Measurements from ENCODE around the gene RAB27B. TPM values are rescaled to one million over a fixed set of nuclear protein-coding genes. Genes with fewer than 3 reads are reported as not detected.

Gene RAB27B
- total and polyA plus RNA-seq, 4 donors: under 0.01 to 1.3 (median 0.76) TPM

DNA sequence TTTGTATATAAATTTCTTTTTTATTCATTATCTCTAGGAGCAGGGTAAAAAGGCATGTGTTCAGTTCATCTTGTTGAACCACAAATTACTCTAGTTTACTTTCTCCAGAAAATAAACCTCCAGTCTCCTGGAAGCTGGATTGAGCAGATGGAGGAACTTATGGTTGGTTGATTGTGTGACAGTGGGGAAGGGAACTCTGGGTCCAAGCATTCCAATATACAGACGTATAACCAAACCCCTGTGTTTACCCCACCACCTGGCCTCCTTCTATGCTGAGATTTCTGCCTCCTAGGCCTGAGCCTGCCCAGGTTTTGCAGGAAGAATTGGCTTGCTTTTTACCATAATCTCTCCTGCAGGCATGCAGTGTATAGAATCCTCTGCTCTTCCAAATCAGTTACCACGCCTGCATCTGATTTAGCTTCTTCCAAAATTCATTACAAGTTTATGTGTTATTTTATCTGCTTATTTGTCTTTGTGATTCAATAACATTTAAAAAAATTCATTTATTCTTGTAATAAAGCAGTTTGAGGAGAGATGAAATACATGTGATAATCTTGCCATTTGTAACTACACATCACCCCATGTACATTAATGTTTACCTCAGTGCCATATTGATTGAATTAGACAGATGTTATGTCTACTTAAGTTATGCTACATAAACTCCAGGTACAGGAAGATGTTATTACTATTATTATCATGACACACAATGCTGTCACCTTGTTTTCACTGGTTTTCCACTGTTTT lies 2.5 kb upstream of the RAB27B start:
- intact Hi-C loops (cut with DNase I): no loop called here
- H3K27me3 ChIP-seq (ENCODE audit: control insufficient read depth in 1 of 2, insufficient read depth in 2 of 2, low read length in 1 of 2): no peaks in the 10 kb centered on the region
- H3K36me3 ChIP-seq (ENCODE audit: control insufficient read depth in 1 of 2, insufficient read depth in 2 of 2, low read length in 1 of 2): no peaks in the 10 kb centered on the region
- no peaks in the 10 kb centered on the region for H3K4me1 ChIP-seq (ENCODE audit: control insufficient read depth in 1 of 2, insufficient read depth in 2 of 2, low read length in 2 of 2)
- no peaks in the 10 kb centered on the region for H3K9me3 ChIP-seq (ENCODE audit: control insufficient read depth, low read length)
- no peak overlapping the region for H3K4me3 ChIP-seq (ENCODE audit: low read length in 2 of 2)
- WGBS, 2 donors: 82 to 85% methylated on average over 2 of the region's 2 CpGs
- no peak overlapping the region for H3K27ac ChIP-seq (ENCODE audit: low read depth in 1 of 2, low read length in 2 of 2)
- no peak for ATAC-seq (ENCODE audit: low FRiP score)
- no peak for DNase-seq

DNA sequence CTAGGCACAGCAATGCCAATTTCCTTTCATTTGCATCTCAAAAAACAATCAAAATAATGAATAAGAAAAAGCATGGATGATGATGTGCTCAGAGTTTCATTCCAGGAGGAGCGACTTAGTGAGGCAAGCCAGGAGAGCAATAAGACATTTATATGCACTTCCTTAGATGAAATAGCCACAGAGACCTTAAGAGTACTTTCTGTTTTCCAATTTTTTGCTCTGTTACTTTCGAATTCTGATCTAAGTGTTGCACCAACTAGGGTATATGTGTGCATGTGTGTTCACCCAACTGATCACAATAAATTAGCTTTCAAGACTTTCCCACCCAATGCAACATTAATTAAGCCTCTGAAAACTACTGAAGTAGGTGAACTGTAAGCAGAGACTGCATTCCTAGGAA lies 709 bp downstream of the RAB27B start:
- H3K36me3 ChIP-seq (ENCODE audit: control insufficient read depth in 1 of 2, insufficient read depth in 2 of 2, low read length in 1 of 2): no peaks in the 10 kb centered on the region
- 37 to 43% methylated on average over 2 of the region's 2 CpGs for WGBS, 2 donors
- no peaks in the 10 kb centered on the region for H3K4me1 ChIP-seq (ENCODE audit: control insufficient read depth in 1 of 2, insufficient read depth in 2 of 2, low read length in 2 of 2)
- intact Hi-C loops (cut with DNase I): no loop called here
- DNase-seq (no peak), ATAC-seq (ENCODE audit: low FRiP score) (no peak)
- H3K9me3 ChIP-seq (ENCODE audit: control insufficient read depth, low read length): no peaks in the 10 kb centered on the region
- H3K4me3 ChIP-seq (ENCODE audit: low read length in 2 of 2): no peak overlapping the region
- peaks cover 0 to 2% of the 10 kb centered on the region in 2 donors for H3K27me3 ChIP-seq (ENCODE audit: control insufficient read depth in 1 of 2, insufficient read depth in 2 of 2, low read length in 1 of 2)
- H3K27ac ChIP-seq (ENCODE audit: low read depth in 1 of 2, low read length in 2 of 2): no peak overlapping the region

DNA sequence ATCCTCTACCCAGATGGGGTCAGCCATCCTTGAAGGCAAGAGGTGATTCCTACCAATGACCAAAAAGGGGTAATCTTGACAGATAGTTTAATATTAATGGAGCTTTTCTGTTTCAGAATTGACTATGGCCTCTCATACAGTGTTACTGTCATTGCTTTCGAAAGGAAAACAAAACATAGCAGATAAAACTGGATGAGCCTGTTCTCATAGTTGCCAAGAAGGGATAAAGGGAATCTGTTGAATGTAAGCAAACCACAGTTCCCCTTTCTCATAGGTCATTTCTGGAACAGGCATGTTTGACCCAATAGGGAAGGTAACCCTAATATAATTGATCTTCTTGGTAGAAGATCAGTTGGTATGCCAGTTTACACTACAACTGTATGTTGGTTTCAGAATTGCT lies 1.6 kb downstream of the RAB27B start:
- Histone ChIP-seq H3K36me3 (ENCODE audit: control insufficient read depth in 1 of 2, insufficient read depth in 2 of 2, low read length in 1 of 2) (no peaks in the 10 kb centered on the region), H3K9me3 (ENCODE audit: control insufficient read depth, low read length) (no peaks in the 10 kb centered on the region), H3K4me3 (ENCODE audit: low read length in 2 of 2) (no peak overlapping the region), H3K27ac (ENCODE audit: low read depth in 1 of 2, low read length in 2 of 2) (no peak overlapping the region), H3K27me3 (ENCODE audit: control insufficient read depth in 1 of 2, insufficient read depth in 2 of 2, low read length in 1 of 2) (peaks cover 0 to 2% of the 10 kb centered on the region in 2 donors), H3K4me1 (ENCODE audit: control insufficient read depth in 1 of 2, insufficient read depth in 2 of 2, low read length in 2 of 2) (no peaks in the 10 kb centered on the region)
- 96 to 97% methylated on average over 1 of the region's 1 CpG for WGBS, 2 donors
- no peak for ATAC-seq (ENCODE audit: low FRiP score)
- intact Hi-C loops (cut with DNase I): no loop called here
- DNase-seq: no peak

DNA sequence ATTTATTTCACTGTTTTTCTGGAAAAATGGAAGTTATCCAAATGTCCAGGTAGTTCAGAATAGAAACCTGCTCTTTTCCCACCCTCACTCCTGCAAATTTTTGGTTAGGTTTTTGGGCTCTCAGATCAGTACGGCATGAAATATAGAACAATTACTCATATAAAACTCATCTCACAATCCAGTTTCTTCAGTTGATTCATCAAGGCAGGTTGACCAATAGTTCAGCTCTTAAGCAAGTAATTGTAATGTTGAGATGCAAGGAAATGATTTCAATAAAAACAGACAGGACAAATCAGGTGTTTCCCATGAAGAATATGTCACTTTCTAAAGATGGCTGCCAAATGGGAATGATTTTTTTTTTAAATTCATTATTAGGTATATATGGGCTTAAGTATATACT lies 2.0 kb downstream of the RAB27B start:
- H3K27ac ChIP-seq (ENCODE audit: low read depth in 1 of 2, low read length in 2 of 2): no peak overlapping the region
- peaks cover 0 to 2% of the 10 kb centered on the region in 2 donors for H3K27me3 ChIP-seq (ENCODE audit: control insufficient read depth in 1 of 2, insufficient read depth in 2 of 2, low read length in 1 of 2)
- ATAC-seq (ENCODE audit: low FRiP score) (no peak), DNase-seq (no peak)
- H3K9me3 ChIP-seq (ENCODE audit: control insufficient read depth, low read length): no peaks in the 10 kb centered on the region
- intact Hi-C loops (cut with DNase I): no loop called here
- WGBS, 2 donors: 96% methylated on average over 1 of the region's 1 CpG
- H3K4me1 ChIP-seq (ENCODE audit: control insufficient read depth in 1 of 2, insufficient read depth in 2 of 2, low read length in 2 of 2): no peaks in the 10 kb centered on the region
- H3K4me3 ChIP-seq (ENCODE audit: low read length in 2 of 2): no peak overlapping the region
- no peaks in the 10 kb centered on the region for H3K36me3 ChIP-seq (ENCODE audit: control insufficient read depth in 1 of 2, insufficient read depth in 2 of 2, low read length in 1 of 2)

DNA sequence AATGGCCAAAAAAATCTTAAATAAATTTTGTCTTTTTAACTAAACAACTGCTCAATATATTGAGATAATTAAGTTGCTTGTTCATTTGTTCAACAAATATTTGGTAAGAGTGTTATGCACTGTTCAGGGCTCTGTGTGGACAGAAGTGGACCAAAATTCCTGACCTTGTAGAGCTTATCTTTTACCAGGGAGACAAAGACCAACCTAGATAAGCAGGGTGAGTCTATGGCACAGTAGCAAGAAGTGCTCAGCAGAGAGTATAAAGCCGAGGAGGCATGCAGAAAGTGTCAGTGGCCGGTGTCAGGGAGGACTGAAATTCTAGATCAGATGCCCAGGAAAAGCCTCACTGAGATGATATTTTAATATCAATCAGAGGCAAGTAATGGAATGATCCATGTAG lies 2.6 kb downstream of the RAB27B start:
- WGBS, 2 donors: 87 to 92% methylated on average over 2 of the region's 2 CpGs
- Histone ChIP-seq H3K9me3 (ENCODE audit: control insufficient read depth, low read length) (no peaks in the 10 kb centered on the region), H3K27ac (ENCODE audit: low read depth in 1 of 2, low read length in 2 of 2) (no peak overlapping the region), H3K4me3 (ENCODE audit: low read length in 2 of 2) (no peak overlapping the region), H3K4me1 (ENCODE audit: control insufficient read depth in 1 of 2, insufficient read depth in 2 of 2, low read length in 2 of 2) (no peaks in the 10 kb centered on the region), H3K36me3 (ENCODE audit: control insufficient read depth in 1 of 2, insufficient read depth in 2 of 2, low read length in 1 of 2) (no peaks in the 10 kb centered on the region), H3K27me3 (ENCODE audit: control insufficient read depth in 1 of 2, insufficient read depth in 2 of 2, low read length in 1 of 2) (peaks cover 0 to 2% of the 10 kb centered on the region in 2 donors)
- ATAC-seq (ENCODE audit: low FRiP score): no peak
- DNase-seq: no peak
- intact Hi-C loops (cut with DNase I): no loop called here

DNA sequence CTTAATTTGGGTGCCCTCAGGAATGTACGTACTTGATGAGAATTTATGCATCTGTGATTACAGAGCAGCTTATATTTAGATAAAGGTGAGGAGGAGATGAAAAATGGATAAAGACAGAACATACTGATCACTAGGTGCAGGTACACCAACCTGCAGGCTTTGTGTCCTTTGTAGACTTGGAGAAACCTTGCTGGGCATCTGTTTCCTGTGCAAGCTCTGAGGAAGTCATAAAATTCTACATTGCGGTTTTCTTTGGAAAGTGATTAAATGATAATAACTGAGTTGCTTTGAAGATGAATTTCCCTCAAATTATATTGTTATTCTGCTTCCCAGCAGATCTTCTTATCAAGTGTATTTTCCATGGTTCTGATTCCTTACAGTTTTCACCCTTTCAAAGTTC lies 7.7 kb downstream of the RAB27B start:
- no peak for DNase-seq
- no peaks in the 10 kb centered on the region for H3K9me3 ChIP-seq (ENCODE audit: control insufficient read depth, low read length)
- no peaks in the 10 kb centered on the region for H3K36me3 ChIP-seq (ENCODE audit: control insufficient read depth in 1 of 2, insufficient read depth in 2 of 2, low read length in 1 of 2)
- no peaks in the 10 kb centered on the region for H3K4me1 ChIP-seq (ENCODE audit: control insufficient read depth in 1 of 2, insufficient read depth in 2 of 2, low read length in 2 of 2)
- WGBS, 2 donors: 76 to 78% methylated on average over 2 of the region's 2 CpGs
- H3K27me3 ChIP-seq (ENCODE audit: control insufficient read depth in 1 of 2, insufficient read depth in 2 of 2, low read length in 1 of 2): peaks cover 0 to 2% of the 10 kb centered on the region in 2 donors
- no peak overlapping the region for H3K27ac ChIP-seq (ENCODE audit: low read depth in 1 of 2, low read length in 2 of 2)
- intact Hi-C loops (cut with DNase I): no loop called here
- H3K4me3 ChIP-seq (ENCODE audit: low read length in 2 of 2): no peak overlapping the region
- ATAC-seq (ENCODE audit: low FRiP score): no peak

DNA sequence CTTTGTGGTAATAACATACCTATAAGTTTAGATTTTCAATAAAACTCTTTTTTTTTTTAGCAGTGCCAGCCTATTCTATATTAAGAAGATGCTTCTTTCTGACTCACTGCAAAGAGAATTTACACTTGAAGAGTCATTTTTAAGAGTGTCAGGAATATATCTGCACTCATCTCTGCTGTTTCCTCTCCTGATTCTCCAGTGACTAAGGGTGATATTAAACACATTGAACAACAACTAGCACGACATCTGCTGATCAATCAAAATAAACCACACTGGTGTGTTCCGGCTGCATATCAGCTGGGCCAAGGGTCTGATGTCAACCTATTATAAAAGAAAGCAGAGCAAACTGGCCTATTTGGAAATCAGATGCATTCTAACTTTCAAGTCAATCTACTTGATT lies 15.0 kb downstream of the RAB27B start:
- no peaks in the 10 kb centered on the region for H3K4me1 ChIP-seq (ENCODE audit: control insufficient read depth in 1 of 2, insufficient read depth in 2 of 2, low read length in 2 of 2)
- no peak overlapping the region for H3K27ac ChIP-seq (ENCODE audit: low read depth in 1 of 2, low read length in 2 of 2)
- no peaks in the 10 kb centered on the region for H3K36me3 ChIP-seq (ENCODE audit: control insufficient read depth in 1 of 2, insufficient read depth in 2 of 2, low read length in 1 of 2)
- ATAC-seq (ENCODE audit: low FRiP score) (no peak), DNase-seq (no peak)
- H3K4me3 ChIP-seq (ENCODE audit: low read length in 2 of 2): no peak overlapping the region
- intact Hi-C loops (cut with DNase I): no loop called here
- no peaks in the 10 kb centered on the region for H3K27me3 ChIP-seq (ENCODE audit: control insufficient read depth in 1 of 2, insufficient read depth in 2 of 2, low read length in 1 of 2)
- WGBS, 2 donors: 63 to 71% methylated on average over 2 of the region's 2 CpGs
- no peaks in the 10 kb centered on the region for H3K9me3 ChIP-seq (ENCODE audit: control insufficient read depth, low read length)

DNA sequence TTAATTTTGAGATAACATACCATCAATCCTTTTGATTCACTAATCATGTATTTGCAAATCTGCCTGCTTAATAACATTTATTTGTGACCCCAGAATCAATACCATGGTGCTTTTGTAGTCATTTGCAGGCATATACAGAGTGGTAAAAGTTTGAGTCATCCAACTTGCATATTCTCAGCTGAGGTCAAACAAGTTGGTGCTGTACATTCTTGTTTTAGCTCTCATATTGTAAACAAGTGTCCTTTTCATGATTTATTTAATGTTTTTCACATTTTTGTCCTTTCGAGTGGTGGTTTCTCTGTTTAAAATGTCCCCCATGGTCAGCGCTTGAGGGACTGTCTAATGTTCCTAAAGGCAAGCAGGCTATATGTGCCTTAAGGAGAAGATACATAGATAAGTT lies 17.5 kb downstream of the RAB27B start:
- Histone ChIP-seq H3K4me1 (ENCODE audit: control insufficient read depth in 1 of 2, insufficient read depth in 2 of 2, low read length in 2 of 2) (no peaks in the 10 kb centered on the region), H3K36me3 (ENCODE audit: control insufficient read depth in 1 of 2, insufficient read depth in 2 of 2, low read length in 1 of 2) (no peaks in the 10 kb centered on the region), H3K27ac (ENCODE audit: low read depth in 1 of 2, low read length in 2 of 2) (no peak overlapping the region), H3K27me3 (ENCODE audit: control insufficient read depth in 1 of 2, insufficient read depth in 2 of 2, low read length in 1 of 2) (no peaks in the 10 kb centered on the region), H3K4me3 (ENCODE audit: low read length in 2 of 2) (no peak overlapping the region), H3K9me3 (ENCODE audit: control insufficient read depth, low read length) (no peaks in the 10 kb centered on the region)
- WGBS, 2 donors: 38 to 40% methylated on average over 2 of the region's 2 CpGs
- no peak for DNase-seq
- no peak for ATAC-seq (ENCODE audit: low FRiP score)
- intact Hi-C loops (cut with DNase I): no loop called here

DNA sequence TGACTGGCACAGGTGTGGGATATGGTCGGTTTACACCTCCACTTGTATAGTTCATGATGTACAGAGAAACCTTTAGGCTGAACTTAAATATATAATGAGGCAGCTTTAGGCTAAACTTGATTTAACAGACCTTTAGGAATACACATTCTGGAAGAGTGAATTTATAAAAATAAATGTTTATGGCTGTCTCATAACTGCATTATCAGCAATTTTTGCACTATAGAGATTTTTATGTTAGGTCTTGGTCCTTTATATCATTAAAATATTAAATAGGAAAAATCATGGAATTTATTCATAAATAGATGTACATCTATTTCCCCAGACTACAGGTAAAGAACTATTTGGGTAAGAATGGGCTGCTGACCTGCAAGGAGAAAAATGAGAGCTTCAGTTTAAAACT lies 19.8 kb downstream of the RAB27B start:
- Histone ChIP-seq H3K36me3 (ENCODE audit: control insufficient read depth in 1 of 2, insufficient read depth in 2 of 2, low read length in 1 of 2) (no peaks in the 10 kb centered on the region), H3K27me3 (ENCODE audit: control insufficient read depth in 1 of 2, insufficient read depth in 2 of 2, low read length in 1 of 2) (no peaks in the 10 kb centered on the region), H3K4me3 (ENCODE audit: low read length in 2 of 2) (no peak overlapping the region), H3K27ac (ENCODE audit: low read depth in 1 of 2, low read length in 2 of 2) (no peak overlapping the region), H3K9me3 (ENCODE audit: control insufficient read depth, low read length) (no peaks in the 10 kb centered on the region), H3K4me1 (ENCODE audit: control insufficient read depth in 1 of 2, insufficient read depth in 2 of 2, low read length in 2 of 2) (no peaks in the 10 kb centered on the region)
- WGBS, 2 donors: 96 to 97% methylated on average over 1 of the region's 1 CpG
- DNase-seq: no peak
- no peak for ATAC-seq (ENCODE audit: low FRiP score)
- intact Hi-C loops (cut with DNase I): no loop called here
